Progenitor cell of endocrine pancreas (in vitro differentiated cells): ENCODE data around the gene HES6. TPM values are rescaled to one million over a fixed set of nuclear protein-coding genes. Genes with fewer than 3 reads are reported as not detected.

Experiments
- DNase-seq: peaks from one replicate; pipeline ENCODE4 v3.0.0; 2021; ENCODE audit warnings: low spot score; ENCODE audit not compliant: unreplicated experiment
- H3K27ac Mint-ChIP-seq: 2 replicates; pipeline ENCODE4 v1.8.0; 2021; ENCODE audit warnings: mild to moderate bottlenecking, moderate library complexity, mixed read lengths
- H3K27me3 Mint-ChIP-seq: 2 replicates; pipeline ENCODE4 v1.8.0; 2021; ENCODE audit warnings: mixed read lengths
- H3K36me3 Mint-ChIP-seq: 2 replicates; pipeline ENCODE4 v1.8.0; 2022; ENCODE audit warnings: mixed read lengths; ENCODE audit not compliant: insufficient read depth
- H3K4me1 Mint-ChIP-seq: 2 replicates; pipeline ENCODE4 v1.8.0; 2021; ENCODE audit warnings: low read depth, mixed read lengths
- H3K4me3 Mint-ChIP-seq: 2 replicates; pipeline ENCODE4 v1.8.0; 2021; ENCODE audit warnings: low read depth, mild to moderate bottlenecking, moderate library complexity, mixed read lengths
- H3K9me3 Mint-ChIP-seq: 2 replicates; pipeline ENCODE4 v1.8.0; 2021; ENCODE audit warnings: low read depth, mixed read lengths
- CTCF ChIP-seq: fragments of 200-600 bp; sonication (generic); IDR thresholded peaks from one replicate; pipeline ENCODE4 v1.5.0; 2021; ENCODE audit warnings: antibody characterized with exemption, mild to moderate bottlenecking; ENCODE audit not compliant: unreplicated experiment
- total RNA-seq: library from RNA; stranded (reverse); gene quantifications from 2 replicates; pipeline ENCODE4 v1.2.1, GENCODE V29; 2021

HES6 gene
- total RNA-seq, 1 donor from 2014 or later: 64.2 TPM

- TF ChIP-seq CTCF: no peak
- Mint-ChIP-seq H3K4me3 (peak overlapping the region; percentile 83), H3K27ac (peak overlapping the region; percentile 95), H3K36me3 (no peaks in the 10 kb centered on the region), H3K27me3 (no peaks in the 10 kb centered on the region), H3K4me1 (peaks cover 62% of the 10 kb centered on the region), H3K9me3 (no peaks in the 10 kb centered on the region)
- DNase-seq: no peak
Measured at GRCh38 chr2:238286987-238287736, 47.3 kb upstream of the HES6 start.

GRCh38 chr2:238286551-238286950 is 46.7 kb upstream of the HES6 start:
- Mint-ChIP-seq H3K27me3 (no peaks in the 10 kb centered on the region), H3K27ac (peak overlapping the region; percentile 95), H3K9me3 (no peaks in the 10 kb centered on the region), H3K4me1 (peaks cover 62% of the 10 kb centered on the region), H3K4me3 (peak overlapping the region; percentile 83), H3K36me3 (no peaks in the 10 kb centered on the region)
- DNase-seq: no peak
- TF ChIP-seq CTCF: no peak

GRCh38 chr2:238286095-238286494 is 46.3 kb upstream of the HES6 start:
- Mint-ChIP-seq H3K27ac (peak overlapping the region; percentile 95), H3K9me3 (no peaks in the 10 kb centered on the region)

GRCh38 chr2:238285653-238286082 is 45.8 kb upstream of the HES6 start:
- Mint-ChIP-seq H3K4me3 (peak overlapping the region; percentile 83), H3K27me3 (no peaks in the 10 kb centered on the region), H3K36me3 (no peaks in the 10 kb centered on the region), H3K27ac (peak overlapping the region; percentile 95), H3K9me3 (no peaks in the 10 kb centered on the region), H3K4me1 (peaks cover 62% of the 10 kb centered on the region)
- no peak for DNase-seq
- no peak for TF ChIP-seq CTCF

More at GRCh38 chr2:238286095-238286494, 46.3 kb upstream of the HES6 start:
- no peak for DNase-seq
- H3K4me3 Mint-ChIP-seq: peak overlapping the region; percentile 83
- TF ChIP-seq CTCF: no peak
- H3K36me3 Mint-ChIP-seq: no peaks in the 10 kb centered on the region
- no peaks in the 10 kb centered on the region for H3K27me3 Mint-ChIP-seq
- peaks cover 62% of the 10 kb centered on the region for H3K4me1 Mint-ChIP-seq

GRCh38 chr2:238284802-238285515 is 45.1 kb upstream of the HES6 start:
- no peak for TF ChIP-seq CTCF
- no peaks in the 10 kb centered on the region for H3K27me3 Mint-ChIP-seq
- H3K27ac Mint-ChIP-seq: peak overlapping the region; percentile 95
- peak overlapping the region; percentile 83 for H3K4me3 Mint-ChIP-seq
- no peak for DNase-seq
- H3K9me3 Mint-ChIP-seq: no peaks in the 10 kb centered on the region
- peaks cover 60% of the 10 kb centered on the region for H3K4me1 Mint-ChIP-seq
- no peaks in the 10 kb centered on the region for H3K36me3 Mint-ChIP-seq
